ENCODE data around the gene ADGRG1. TPM values are rescaled to one million over a fixed set of nuclear protein-coding genes. Genes with fewer than 3 reads are reported as not detected.

Gene ADGRG1
- polyA plus RNA-seq, 1 of the 3 experiments (the other 2 are of a cell fraction): 7.4 TPM

- no peak for TF ChIP-seq USF2 (IDR thresholded peaks at IDR 0.05; ENCODE audit: borderline replicate concordance, low read depth, low read length)
- peak; percentile 51; the same call in 1 of the 2 replicates for TF ChIP-seq MAX (IDR thresholded peaks at IDR 0.05; ENCODE audit: low read depth)
- TF ChIP-seq USF1 (IDR thresholded peaks at IDR 0.05; ENCODE audit: borderline replicate concordance, low read depth): no peak
- TF ChIP-seq MEF2A (IDR thresholded peaks at IDR 0.05; ENCODE audit: borderline replicate concordance, low read depth): no peak
- no peak for TF ChIP-seq GATA2 (CRISPR knock-in tag; IDR thresholded peaks at IDR 0.05)
- no peak for TF ChIP-seq GABPA (IDR thresholded peaks at IDR 0.05; ENCODE audit: low read depth)
- no peak for TF ChIP-seq IRF3 (IDR thresholded peaks at IDR 0.05; ENCODE audit: low read depth, low read length)
- TF ChIP-seq RAD21 (IDR thresholded peaks at IDR 0.05; ENCODE audit: low read length): peak; percentile 10; the same call in 1 of the 2 replicates
- peak; percentile 76 for TF ChIP-seq TCF12 (IDR thresholded peaks at IDR 0.05)
Observed at GRCh38 chr16:57628008-57628781, at the start of gene ADGRG1 (continued).

GRCh38 chr16:57579361-57579665 is 49.1 kb upstream of the ADGRG1 start:
- Histone ChIP-seq H2AFZ (ENCODE audit: low read depth) (no peak overlapping the region), H3K4me2 (no peak overlapping the region), H3K4me1 (ENCODE audit: control insufficient read depth in 1 of 2, insufficient read depth in 2 of 2, low read depth in 1 of 2, low read length in 1 of 2) (peaks cover 0 to 6% of the 10 kb centered on the region in 2 experiments; a peak in 1 of 4 replicates), H3K9ac (no peak overlapping the region), H3K79me2 (ENCODE audit: insufficient read depth) (no peaks in the 10 kb centered on the region), H3K9me3 (no peaks in the 10 kb centered on the region), H3K36me3 (replicated peaks in 1 of 2; ENCODE audit: control insufficient read depth in 1 of 2, insufficient read depth in 2 of 2, low read length in 1 of 2) (no peaks in the 10 kb centered on the region), H3F3A (replicated peaks; ENCODE audit: insufficient read depth) (no peaks in the 10 kb centered on the region), H3K27me3 (ENCODE audit: insufficient read depth) (no peaks in the 10 kb centered on the region), H3K27ac (ENCODE audit: low read depth in 2 of 2, low read length in 1 of 2) (no peak overlapping the region), H3K4me3 (ENCODE audit: low read depth in 2 of 2, low read length in 1 of 2) (no peak overlapping the region), H4K20me1 (ENCODE audit: insufficient read depth) (no peaks in the 10 kb centered on the region), H3K9me2 (no peaks in the 10 kb centered on the region)
- CTCF ChIA-PET: interaction anchor here (1.3 to 9.3 kb wide), 3 partner anchors 12 to 422 kb away, joined by 3 to 129 read pairs (median 116); partner anchors contain the start of gene USB1
- 61% methylated on average over 2 of the region's 2 CpGs for WGBS (ENCODE audit: low lambda C conversion rate)
- DNase-seq: no peak
- POLR2A ChIA-PET: no interaction called here
- no peak for TF ChIP-seq FOXM1 (IDR thresholded peaks at IDR 0.05; ENCODE audit: low read depth)
- no peak for TF ChIP-seq FOSL2 (IDR thresholded peaks at IDR 0.05; ENCODE audit: borderline replicate concordance, low read depth)
- TF ChIP-seq USF2 (IDR thresholded peaks at IDR 0.05; ENCODE audit: borderline replicate concordance, low read depth, low read length): no peak
